DOHH2 (cell line): Measurements from ENCODE around the gene ENOX1.

Source experiments
- CTCF ChIP-seq: fragments of 200-600 bp; sonication (generic); IDR thresholded peaks from one replicate; pipeline ENCODE4 v1.5.1; 2014; ENCODE audit warnings: antibody characterized with exemption, mild to moderate bottlenecking, low read depth, low read length; ENCODE audit not compliant: poor library complexity, severe bottlenecking
- EZH2phosphoT487 ChIP-seq: fragments of 200-600 bp; sonication (generic); IDR thresholded peaks from 2 replicates; pipeline ENCODE4 v1.6.1; 2017; ENCODE audit warnings: borderline replicate concordance, mild to moderate bottlenecking, antibody characterized with exemption, low read length, moderate library complexity, mixed read lengths

- TF ChIP-seq CTCF (no peak), EZH2phosphoT487 (no peak)
These were observed 199.4 kb downstream of the ENOX1 start for GRCh38 chr13:43587376-43587775.
